ENCODE measurements around the gene ABO. TPM values are rescaled to one million over a fixed set of nuclear protein-coding genes. Genes with fewer than 3 reads are reported as not detected.
"Not testable (repeated sequence)": the region's sequence is repeated elsewhere in the genome, so short reads cannot be mapped to it uniquely, and the experiment has no call there.

ABO gene
- total RNA-seq, 1 donor from 2014 or later, result not detected

DNA sequence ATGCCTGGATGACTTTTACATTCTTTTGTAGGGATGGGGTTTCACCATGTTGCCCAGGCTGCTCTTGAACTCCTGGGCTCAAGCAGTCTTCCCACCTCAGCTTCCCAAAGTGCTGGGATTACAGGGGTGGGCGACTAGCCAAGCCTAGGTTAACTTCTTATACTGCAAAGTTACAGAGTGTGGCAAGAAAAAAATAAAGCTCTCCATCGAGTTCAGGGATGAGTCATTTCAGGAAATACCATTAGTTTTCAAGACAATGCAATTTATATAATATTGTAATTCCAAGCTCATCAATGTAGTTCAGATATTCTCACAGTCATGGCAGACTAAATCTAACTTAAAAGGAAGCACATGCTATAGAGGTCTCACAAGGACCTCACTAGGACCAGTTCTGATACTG, 11.5 kb upstream of the ABO start:
- ChIA-PET POLR2A (no interaction called here), CTCF (no interaction called here)
- Mint-ChIP-seq H3K27me3 (no peaks in the 10 kb centered on the region), H3K4me1 (no peaks in the 10 kb centered on the region), H3K27ac (no peak overlapping the region), H3K9me3 (peaks cover 21% of the 10 kb centered on the region), H3K36me3 (ENCODE audit: low read depth) (no peaks in the 10 kb centered on the region), H3K4me3 (no peak overlapping the region)
- DNase-seq (no peak), ATAC-seq (ENCODE audit: low read depth) (no peak)
- TF ChIP-seq CTCF (IDR thresholded peaks at IDR 0.05), result no peak
- intact Hi-C loops (cut with micrococcal nuclease), result no loop called here

GRCh38 chr9:133285252-133285775, 10.3 kb upstream of the ABO start:
- Mint-ChIP-seq H3K9me3 (peaks cover 11% of the 10 kb centered on the region), H3K36me3 (ENCODE audit: low read depth) (no peaks in the 10 kb centered on the region), H3K27me3 (peaks cover 7% of the 10 kb centered on the region), H3K27ac (no peak overlapping the region), H3K4me3 (no peak overlapping the region), H3K4me1 (no peaks in the 10 kb centered on the region)
- TF ChIP-seq CTCF (IDR thresholded peaks at IDR 0.05), result no peak
- ATAC-seq (ENCODE audit: low read depth), result no peak
- DNase-seq, result no peak
- ChIA-PET CTCF (no interaction called here), POLR2A (no interaction called here)
- intact Hi-C loops (cut with micrococcal nuclease), result no loop called here

DNA sequence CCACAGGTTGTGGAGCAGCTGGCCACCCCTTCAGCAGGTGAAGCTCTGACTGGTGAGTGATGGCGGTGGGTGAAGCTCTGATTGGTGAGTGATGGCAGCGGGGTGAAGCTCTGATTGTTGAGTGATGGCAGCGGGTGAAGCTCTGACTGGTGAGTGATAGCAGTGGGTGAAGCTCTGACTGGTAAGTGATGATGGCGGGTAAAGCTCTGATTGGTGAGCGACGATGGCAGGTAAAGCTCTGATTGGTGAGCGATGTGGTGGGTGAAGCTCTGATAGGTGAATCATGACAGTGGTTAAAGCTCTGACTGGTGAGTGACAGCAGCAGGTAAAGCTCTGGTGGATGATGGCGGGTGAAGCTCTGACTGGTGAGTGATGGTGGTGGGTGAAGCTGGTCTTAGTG, 9.4 kb upstream of the ABO start:
- no peak for TF ChIP-seq CTCF (IDR thresholded peaks at IDR 0.05)
- no peak for ATAC-seq (ENCODE audit: low read depth)
- peaks cover 5% of the 10 kb centered on the region for H3K9me3 Mint-ChIP-seq
- H3K4me3 Mint-ChIP-seq, result no peak overlapping the region
- no peaks in the 10 kb centered on the region for H3K36me3 Mint-ChIP-seq (ENCODE audit: low read depth)
- no peak overlapping the region for H3K27ac Mint-ChIP-seq
- H3K27me3 Mint-ChIP-seq, result peaks cover 14% of the 10 kb centered on the region
- no peaks in the 10 kb centered on the region for H3K4me1 Mint-ChIP-seq
- DNase-seq, result no peak
- intact Hi-C loops (cut with micrococcal nuclease), result no loop called here
- ChIA-PET CTCF (no interaction called here), POLR2A (no interaction called here)

DNA sequence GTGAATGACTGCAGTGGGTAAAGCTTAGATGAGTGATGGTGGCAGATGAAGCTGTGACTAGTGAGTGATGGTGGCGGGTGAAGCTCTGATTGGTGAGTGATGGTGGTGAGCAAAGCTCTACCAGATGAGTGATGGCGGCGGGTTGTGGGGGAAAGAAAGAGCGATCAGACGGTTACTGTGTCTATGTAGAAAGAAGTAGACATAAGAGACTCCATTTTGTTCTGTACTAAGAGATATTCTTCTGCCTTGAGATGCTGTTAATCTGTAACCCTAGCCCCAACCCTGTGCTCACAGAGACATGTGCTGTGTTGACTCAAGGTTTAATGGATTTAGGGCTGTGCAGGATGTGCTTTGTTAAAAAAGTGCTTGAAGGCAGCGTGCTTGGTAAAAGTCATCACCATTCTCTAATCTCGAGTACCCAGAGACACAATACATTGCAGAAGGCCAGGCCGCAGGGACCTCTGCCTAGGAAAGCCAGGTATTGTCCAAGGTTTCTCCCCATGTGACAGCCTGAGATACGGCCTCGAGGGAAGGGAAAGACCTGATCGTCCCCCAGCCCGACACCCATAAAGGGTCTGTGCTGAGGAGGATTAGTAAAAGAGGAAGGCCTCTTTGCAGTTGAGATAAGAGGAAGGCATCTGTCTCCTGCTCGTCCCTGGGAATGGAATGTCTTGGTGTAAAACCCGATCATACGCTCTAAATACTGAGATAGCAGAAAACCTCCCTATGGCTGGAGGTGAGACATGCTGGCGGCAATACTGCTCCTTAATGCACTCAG, 8.4 kb upstream of the ABO start:
- intact Hi-C loops (cut with micrococcal nuclease); H3K4me1 Mint-ChIP-seq; H3K27ac Mint-ChIP-seq; DNase-seq; ATAC-seq (ENCODE audit: low read depth); H3K9me3 Mint-ChIP-seq; H3K36me3 Mint-ChIP-seq (ENCODE audit: low read depth); CTCF ChIA-PET; H3K4me3 Mint-ChIP-seq; POLR2A ChIA-PET: not testable (repeated sequence)
- peaks cover 14% of the 10 kb centered on the region for H3K27me3 Mint-ChIP-seq

- ChIA-PET POLR2A (no interaction called here), CTCF (no interaction called here)
- TF ChIP-seq CTCF (IDR thresholded peaks at IDR 0.05), result no peak
- Mint-ChIP-seq H3K27me3 (peaks cover 20% of the 10 kb centered on the region), H3K27ac (no peak overlapping the region), H3K9me3 (peaks cover 7% of the 10 kb centered on the region), H3K4me1 (no peaks in the 10 kb centered on the region), H3K4me3 (no peak overlapping the region), H3K36me3 (ENCODE audit: low read depth) (no peaks in the 10 kb centered on the region)
- ATAC-seq (ENCODE audit: low read depth), result no peak
- intact Hi-C loops (cut with micrococcal nuclease), result no loop called here
- no peak for DNase-seq
Observed at GRCh38 chr9:133282464-133283238, 7.7 kb upstream of the ABO start.

All from activated B cell treated with CpG ODN at 0.5 μM for 24 hours (primary cell).